NCI-H1436 (cell line): ENCODE results near the gene SPIB.
A peak's percentile ranks its signal among the peaks of the same experiment; 100 is the strongest.
"Not testable (repeated sequence)": the region's sequence is repeated elsewhere in the genome, so short reads cannot be mapped to it uniquely, and the experiment has no call there.

Experiments used
- DNase-seq: peaks from one replicate; lab custom pipeline; 2025; lab: John Stamatoyannopoulos, UW

The SPIB gene

DNA sequence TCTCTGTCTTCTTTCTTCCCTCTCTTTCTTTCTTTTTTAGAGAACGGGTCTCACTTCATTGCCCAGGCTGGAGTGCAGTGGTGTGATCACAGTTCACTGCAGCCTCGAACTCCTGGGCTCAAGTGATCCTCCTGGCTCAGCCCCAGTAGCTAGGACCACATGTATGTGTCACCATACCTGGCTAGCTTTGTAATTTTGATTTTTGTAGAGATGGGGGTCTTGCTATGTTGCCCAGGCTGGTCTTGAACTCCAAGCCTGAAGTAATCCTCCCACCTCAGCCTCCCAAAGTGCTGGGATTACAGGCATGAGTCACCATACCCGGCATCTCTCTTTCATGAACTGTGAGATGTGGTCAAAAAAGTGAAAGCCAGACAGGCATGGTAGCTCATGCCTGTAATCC is 54.6 kb downstream of the SPIB start:
- DNase-seq, result not testable (repeated sequence)

DNA sequence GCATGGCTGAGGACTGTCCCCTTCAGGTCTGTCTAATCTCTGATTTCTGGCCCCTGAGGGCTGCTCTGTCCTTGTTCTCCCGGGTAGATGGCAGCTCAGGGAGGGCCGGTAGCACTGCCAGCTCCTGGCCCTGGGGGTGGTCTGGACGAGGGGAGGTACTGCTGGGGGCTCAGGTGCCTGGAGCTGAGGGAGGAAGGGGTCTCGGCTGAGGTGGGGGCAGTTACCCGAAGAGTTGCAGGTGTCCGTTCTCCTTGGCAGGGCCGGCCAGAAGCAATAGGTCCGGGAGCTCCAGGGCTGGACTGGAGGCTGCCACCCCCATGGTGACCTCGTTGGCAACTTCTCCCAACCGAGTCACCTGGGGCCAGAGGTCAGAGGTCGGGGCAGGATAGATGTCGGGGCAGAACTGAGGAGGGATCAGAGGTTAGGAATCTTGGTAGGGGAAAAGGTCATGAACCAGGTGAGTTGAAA is 56.4 kb downstream of the SPIB start:
- no peak for DNase-seq

GRCh38 chr19:50475736-50476223 is 57.0 kb downstream of the SPIB start:
- DNase-seq, result no peak

DNA sequence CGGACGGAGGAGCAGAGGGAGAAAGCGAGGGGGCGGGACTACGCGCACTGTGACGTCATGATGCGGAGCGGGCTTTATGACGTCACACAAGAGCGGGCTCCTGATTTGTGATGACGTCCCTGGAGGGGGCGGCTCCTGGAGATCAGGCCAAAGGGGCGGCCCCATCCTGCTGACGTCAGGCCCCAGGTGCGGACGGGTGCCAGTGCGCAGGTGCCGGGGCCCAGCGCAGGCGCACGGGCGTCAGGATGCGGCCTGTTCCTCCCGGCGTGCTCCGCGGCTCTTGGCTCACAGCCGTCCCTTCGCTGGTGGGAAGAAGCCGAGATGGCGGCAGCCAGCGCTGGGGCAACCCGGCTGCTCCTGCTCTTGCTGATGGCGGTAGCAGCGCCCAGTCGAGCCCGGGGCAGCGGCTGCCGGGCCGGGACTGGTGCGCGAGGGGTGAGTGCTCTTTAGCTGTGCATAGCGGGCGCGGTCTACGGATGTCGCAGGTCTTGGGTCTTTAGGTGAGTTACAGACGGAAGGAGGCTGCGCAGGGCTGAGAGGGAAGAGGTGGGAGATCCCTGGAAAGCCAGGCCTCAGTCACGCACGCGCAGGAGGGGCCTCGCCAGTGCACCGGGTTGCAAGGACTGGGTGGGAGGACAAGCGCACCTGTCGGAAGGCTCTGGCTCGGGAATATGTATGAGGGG is 57.6 kb downstream of the SPIB start, which contains the start of the genes EMC10 and GARIN5A:
Gene EMC10 (plus strand): TSS at position 284 of the 683 bp plus-strand sequence. CDS start 38 bp downstream, at position 322.
Gene GARIN5A (minus strand): TSS at position 625 of the 683 bp plus-strand sequence. CDS start 460 bp downstream, at position 165.
- DNase-seq, result peak; percentile 96

GRCh38 chr19:50476907-50477238 is 58.1 kb downstream of the SPIB start:
- no peak for DNase-seq

DNA sequence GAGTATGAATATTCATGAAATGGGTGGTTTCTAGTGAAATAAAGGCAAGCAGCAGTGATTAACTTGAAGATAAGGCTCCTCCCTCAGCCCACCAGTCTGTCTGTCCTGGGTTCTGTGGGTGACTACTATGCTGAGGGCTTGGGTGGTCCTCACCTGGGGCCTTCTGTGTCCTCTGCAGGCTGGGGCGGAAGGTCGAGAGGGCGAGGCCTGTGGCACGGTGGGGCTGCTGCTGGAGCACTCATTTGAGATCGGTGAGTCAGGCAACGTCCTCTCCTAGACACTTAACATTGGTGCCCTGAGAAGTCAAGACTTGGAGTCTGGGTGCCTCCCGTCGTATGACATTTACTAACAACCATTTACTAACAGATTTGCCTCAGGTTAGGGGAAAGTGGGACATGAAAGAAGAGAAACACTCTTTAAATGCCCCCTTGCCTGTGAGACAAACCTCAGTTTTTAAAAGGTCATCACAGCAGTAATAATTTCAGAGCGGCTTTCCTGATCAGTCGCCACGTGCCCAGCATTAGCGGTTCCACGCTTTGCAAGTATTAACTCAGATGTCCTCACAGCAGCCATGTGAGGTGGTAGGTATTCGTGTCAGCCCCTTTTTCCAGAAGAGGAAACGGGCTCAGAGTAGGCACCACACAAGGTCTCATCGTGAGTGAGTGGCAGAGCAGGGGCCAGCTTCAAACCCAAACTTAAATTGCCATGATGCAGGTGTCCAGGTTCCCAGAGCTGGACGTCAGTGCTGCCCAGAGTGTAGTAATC is 59.2 kb downstream of the SPIB start:
- DNase-seq, result no peak

GRCh38 chr19:50478901-50479715 is 60.4 kb downstream of the SPIB start:
- DNase-seq, result no peak

DNA sequence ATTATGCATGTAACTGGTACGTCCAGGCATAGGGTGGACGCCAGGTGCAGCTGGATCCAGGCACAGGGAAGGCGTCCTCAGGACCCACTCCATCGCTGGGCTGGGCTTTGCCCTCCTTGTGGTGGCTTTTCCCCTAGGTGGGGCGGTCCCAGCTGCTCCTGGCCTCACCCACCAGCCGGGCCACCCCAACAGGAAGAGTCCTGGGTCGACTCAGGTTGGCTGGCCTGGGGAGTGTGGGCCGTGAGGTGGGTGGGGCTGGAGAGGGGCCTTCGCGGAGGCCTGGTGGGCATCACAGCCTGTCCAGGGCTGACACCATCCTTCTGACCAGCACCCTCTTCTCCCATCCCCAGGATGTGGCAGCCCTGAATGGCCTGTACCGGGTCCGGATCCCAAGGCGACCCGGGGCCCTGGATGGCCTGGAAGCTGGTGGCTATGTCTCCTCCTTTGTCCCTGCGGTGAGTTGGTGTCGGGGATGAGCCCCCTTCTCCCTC is 61.1 kb downstream of the SPIB start:
- no peak for DNase-seq

DNA sequence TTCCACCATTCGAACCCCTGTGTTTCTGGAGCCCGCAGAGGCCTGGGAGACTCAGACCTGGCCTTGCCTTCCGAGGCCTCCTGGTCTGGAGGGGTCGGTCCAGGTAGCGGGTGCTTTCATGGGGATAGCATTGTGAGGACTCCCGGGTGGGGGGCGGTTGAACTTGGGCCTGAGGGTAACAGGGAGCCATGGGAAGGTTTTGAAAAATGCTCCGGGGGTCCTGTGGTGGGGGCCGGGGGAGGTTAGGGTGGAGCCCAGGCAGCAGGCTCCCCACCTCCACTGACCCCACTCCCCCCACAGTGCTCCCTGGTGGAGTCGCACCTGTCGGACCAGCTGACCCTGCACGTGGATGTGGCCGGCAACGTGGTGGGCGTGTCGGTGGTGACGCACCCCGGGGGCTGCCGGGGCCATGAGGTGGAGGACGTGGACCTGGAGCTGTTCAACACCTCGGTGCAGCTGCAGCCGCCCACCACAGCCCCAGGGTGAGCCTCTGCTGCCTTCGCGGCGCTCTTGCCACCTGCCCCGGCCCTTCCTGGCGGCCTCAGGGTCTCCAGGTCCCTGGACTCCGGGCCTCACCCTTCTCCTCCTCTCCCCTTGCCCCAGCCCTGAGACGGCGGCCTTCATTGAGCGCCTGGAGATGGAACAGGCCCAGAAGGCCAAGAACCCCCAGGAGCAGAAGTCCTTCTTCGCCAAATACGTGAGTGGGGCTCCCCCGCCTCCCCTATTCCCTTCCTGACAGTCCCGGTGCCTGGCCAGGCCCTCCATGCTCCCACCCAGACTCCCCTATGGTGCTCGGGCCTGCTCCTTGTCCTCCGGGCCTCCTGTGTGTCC is 61.8 kb downstream of the SPIB start:
- DNase-seq, result no peak
